SK-N-SH (cell line): ENCODE results near the gene CMBL.

Experiments
- CHD2 ChIP-seq: fragments of 150-350 bp; IDR thresholded peaks from 2 replicates; pipeline ENCODE4 v1.6.1; 2018; ENCODE audit warnings: low read length; ENCODE audit not compliant: partially characterized antibody
- CTCF ChIP-seq: fragments of 200-600 bp; sonication (generic); IDR thresholded peaks from 2 replicates; pipeline ENCODE4 v1.6.1; 2017; ENCODE audit warnings: antibody characterized with exemption, mild to moderate bottlenecking, moderate library complexity
- MAX ChIP-seq: IDR thresholded peaks from 2 replicates; pipeline ENCODE4 v1.4.0; 2012; ENCODE audit warnings: low read depth
- POLR2AphosphoS5 ChIP-seq: IDR thresholded peaks from 2 replicates; pipeline ENCODE4 v1.6.1; 2012; ENCODE audit warnings: low read depth, low read length
- RCOR1 ChIP-seq: fragments of 150-350 bp; IDR thresholded peaks from 2 replicates; pipeline ENCODE4 v1.6.1; 2017; ENCODE audit warnings: antibody characterized with exemption, low read length
- RFX5 ChIP-seq: IDR thresholded peaks from 2 replicates; pipeline ENCODE4 v1.6.1; 2012; ENCODE audit warnings: mild to moderate bottlenecking, improper control_type of control experiment, low read length
- TAF1 ChIP-seq: IDR thresholded peaks from 2 replicates; pipeline ENCODE4 v1.6.1; 2012; ENCODE audit warnings: low read depth, mild to moderate bottlenecking, low read length, moderate library complexity, borderline replicate concordance

DNA sequence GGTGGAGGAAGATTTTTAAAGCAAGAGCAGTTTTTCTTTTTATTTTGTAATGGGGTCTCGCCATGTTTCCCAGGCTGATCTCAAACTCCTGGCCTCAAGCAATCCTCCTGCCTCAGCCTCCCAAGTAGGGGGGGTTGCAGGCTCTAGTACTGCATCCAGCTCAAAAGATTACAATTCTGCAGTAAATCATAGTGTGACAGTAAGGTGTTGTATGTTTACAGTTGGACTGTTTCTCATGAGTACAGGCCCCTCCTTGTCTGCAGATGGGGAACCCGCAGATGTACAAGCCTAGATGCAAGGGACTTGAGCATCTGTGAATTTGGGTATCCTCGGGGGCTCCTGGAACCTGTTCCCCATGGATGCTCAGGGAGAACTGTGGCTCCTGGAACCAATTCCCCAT, 54.3 kb downstream of the CMBL start:
- TF ChIP-seq CTCF (no peak), POLR2AphosphoS5 (no peak), RCOR1 (no peak), CHD2 (no peak), RFX5 (no peak), MAX (no peak), TAF1 (no peak)
